Esophagus muscularis mucosa (tissue), 4 donors: ENCODE data around the gene TMEM117. TPM values are rescaled to one million over a fixed set of nuclear protein-coding genes. Genes with fewer than 3 reads are reported as not detected.

Experiments
- DNase-seq: peaks from one replicate; pipeline ENCODE4 v3.0.0-alpha.2; 2017; ENCODE audit errors: extremely low spot score
- H3K27ac ChIP-seq, 4 donors: fragments of 200-600 bp; sonication (generic); replicated peaks in 1 of 4; 1 replicate in 3 of 4; 2 replicates in 1 of 4; pipeline ENCODE4 v1.5.1; 2016 to 2019; ENCODE audit warnings: mild to moderate bottlenecking in 1 of 4
- H3K27me3 ChIP-seq, 4 donors: fragments of 200-600 bp; sonication (generic); one replicate each; pipeline versions ENCODE4 v1.5.1 to v1.6.0; 2016 to 2019
- H3K36me3 ChIP-seq, 4 donors: fragments of 200-600 bp; sonication (generic); one replicate each; pipeline ENCODE4 v1.5.1; 2016 to 2019
- H3K4me1 ChIP-seq, 4 donors: fragments of 200-600 bp; sonication (generic); one replicate each; pipeline ENCODE4 v1.5.1; 2016 to 2019
- H3K4me3 ChIP-seq, 4 donors: fragments of 200-600 bp; sonication (generic); 1 replicate in 2 of 4; 2 replicates in 2 of 4; pipeline ENCODE4 v1.5.1; 2016 to 2019; ENCODE audit warnings: mild to moderate bottlenecking in 4 of 4, moderate library complexity in 1 of 4
- H3K9me3 ChIP-seq, 4 donors: fragments of 200-600 bp; sonication (generic); 1 replicate in 3 of 4; 2 replicates in 1 of 4; pipeline ENCODE4 v1.5.1; 2016 to 2019
- EP300 ChIP-seq: sonication (generic); formaldehyde crosslinking; IDR thresholded peaks from one replicate; pipeline ENCODE4 v1.6.1; 2017; ENCODE audit warnings: antibody characterized with exemption
- POLR2A ChIP-seq: fragments of 450-650 bp; IDR thresholded peaks from one replicate; pipeline ENCODE4 v1.6.1; 2017; ENCODE audit warnings: antibody characterized with exemption, moderate library complexity, mild to moderate bottlenecking, low read depth
- POLR2AphosphoS5 ChIP-seq, 2 donors: sonication (generic); formaldehyde crosslinking; IDR thresholded peaks; one replicate each; pipeline ENCODE4 v1.6.1; 2017; ENCODE audit warnings: antibody characterized with exemption in 2 of 2
- WGBS: methylation state at CpG from one replicate; pipeline ENCODE4 v1.1.5; 2018; 5-methylcytosine and 5-hydroxymethylcytosine counted together
- intact Hi-C: fragments of 100-400 bp; cut with DNase I; formaldehyde crosslinking; loops from one replicate; pipeline ENCODE4 v1.15.1; 2023
- total RNA-seq, 4 donors: library from RNA; depleted of rRNA; stranded (reverse); fragments of >200 nt; gene quantifications; one replicate each; pipeline versions ENCODE4 v1.1.0 to v1.2.1, GENCODE V29; 2016
- TF ChIP-seq, protein P1 (sequence below), 3 experiments: fragments of 200-600 bp in 2 of 3; fragments of 450-650 bp in 1 of 3; sonication (generic) in 2 of 3; IDR thresholded peaks; one replicate each; pipeline ENCODE4 v1.5.1; 2017 to 2019; ENCODE audit warnings: antibody characterized with exemption in 3 of 3, mild to moderate bottlenecking in 2 of 3, moderate library complexity in 1 of 3

Gene TMEM117
- total RNA-seq, 4 donors from 2014 or later, result 11.2 to 18.7 (median 12.8) TPM

DNA sequence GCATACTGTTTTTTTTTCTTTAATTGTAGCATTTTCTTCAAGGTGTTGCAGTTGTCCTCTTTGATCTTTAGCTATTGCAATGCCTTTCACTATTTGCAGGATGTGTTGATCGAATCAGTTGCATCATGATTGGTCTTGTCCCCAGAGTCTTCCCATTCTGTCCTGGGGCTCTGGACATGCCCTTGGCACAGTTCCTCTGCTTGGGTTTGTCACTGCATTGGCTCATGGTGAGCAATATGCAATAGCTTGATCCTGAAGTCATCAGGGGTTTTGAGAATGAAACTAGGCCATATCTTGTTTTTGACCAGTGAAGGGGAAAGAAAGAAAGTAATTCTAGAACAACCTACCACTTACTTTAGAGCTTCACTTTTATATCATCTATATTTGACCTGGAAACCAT, 281.5 kb downstream of the TMEM117 start:
- Histone ChIP-seq H3K27ac (no peak overlapping the region), H3K4me1 (no peaks in the 10 kb centered on the region), H3K9me3 (no peaks in the 10 kb centered on the region), H3K36me3 (no peaks in the 10 kb centered on the region), H3K27me3 (no peaks in the 10 kb centered on the region), H3K4me3 (no peak overlapping the region)
- TF ChIP-seq POLR2AphosphoS5 (IDR thresholded peaks at IDR 0.05) (no peak), EP300 (no peak), POLR2A (no peak)
- TF ChIP-seq, protein P1, sequence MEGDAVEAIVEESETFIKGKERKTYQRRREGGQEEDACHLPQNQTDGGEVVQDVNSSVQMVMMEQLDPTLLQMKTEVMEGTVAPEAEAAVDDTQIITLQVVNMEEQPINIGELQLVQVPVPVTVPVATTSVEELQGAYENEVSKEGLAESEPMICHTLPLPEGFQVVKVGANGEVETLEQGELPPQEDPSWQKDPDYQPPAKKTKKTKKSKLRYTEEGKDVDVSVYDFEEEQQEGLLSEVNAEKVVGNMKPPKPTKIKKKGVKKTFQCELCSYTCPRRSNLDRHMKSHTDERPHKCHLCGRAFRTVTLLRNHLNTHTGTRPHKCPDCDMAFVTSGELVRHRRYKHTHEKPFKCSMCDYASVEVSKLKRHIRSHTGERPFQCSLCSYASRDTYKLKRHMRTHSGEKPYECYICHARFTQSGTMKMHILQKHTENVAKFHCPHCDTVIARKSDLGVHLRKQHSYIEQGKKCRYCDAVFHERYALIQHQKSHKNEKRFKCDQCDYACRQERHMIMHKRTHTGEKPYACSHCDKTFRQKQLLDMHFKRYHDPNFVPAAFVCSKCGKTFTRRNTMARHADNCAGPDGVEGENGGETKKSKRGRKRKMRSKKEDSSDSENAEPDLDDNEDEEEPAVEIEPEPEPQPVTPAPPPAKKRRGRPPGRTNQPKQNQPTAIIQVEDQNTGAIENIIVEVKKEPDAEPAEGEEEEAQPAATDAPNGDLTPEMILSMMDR (IDR thresholded peaks at IDR 0.05), result no peak
- no peak for DNase-seq
- 100% methylated on average over 1 of the region's 1 CpG for WGBS
- intact Hi-C loops, result no loop called here

DNA sequence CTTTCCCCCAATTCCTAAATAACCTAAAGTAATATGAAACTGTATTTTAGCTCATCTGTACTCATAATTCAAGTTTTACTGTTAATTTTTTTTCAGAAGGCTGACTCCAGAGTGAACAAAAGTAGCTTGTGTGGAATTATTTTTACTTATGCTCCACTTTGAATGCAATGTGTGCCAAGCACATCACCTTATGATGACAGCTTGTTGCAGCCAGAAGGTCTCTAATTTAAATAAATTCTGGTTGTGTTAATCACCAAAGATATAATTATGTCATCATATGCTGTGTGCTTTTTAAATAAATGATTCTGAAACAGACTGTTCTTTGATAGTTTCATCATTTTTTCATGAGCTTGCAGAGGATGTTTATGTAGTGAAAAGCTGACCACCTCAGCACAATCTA, 283.1 kb downstream of the TMEM117 start:
- Histone ChIP-seq H3K4me1 (no peaks in the 10 kb centered on the region), H3K9me3 (no peaks in the 10 kb centered on the region), H3K36me3 (no peaks in the 10 kb centered on the region), H3K27ac (no peak overlapping the region), H3K4me3 (no peak overlapping the region), H3K27me3 (no peaks in the 10 kb centered on the region)
- TF ChIP-seq POLR2AphosphoS5 (IDR thresholded peaks at IDR 0.05), result no peak
- TF ChIP-seq, protein P1 (IDR thresholded peaks at IDR 0.05), result no peak
- no peak for DNase-seq
- intact Hi-C loops, result no loop called here

GRCh38 chr12:44126806-44127205, 290.9 kb downstream of the TMEM117 start:
- no peak for TF ChIP-seq EP300
- no peak for TF ChIP-seq POLR2AphosphoS5 (IDR thresholded peaks at IDR 0.05)
- TF ChIP-seq, protein P1 (IDR thresholded peaks at IDR 0.05), result no peak
- TF ChIP-seq POLR2A, result no peak
- no peaks in the 10 kb centered on the region for H3K9me3 ChIP-seq
- no peaks in the 10 kb centered on the region for H3K36me3 ChIP-seq
- intact Hi-C loops, result no loop called here
- no peak overlapping the region for H3K4me3 ChIP-seq
- no peaks in the 10 kb centered on the region for H3K27me3 ChIP-seq
- no peak overlapping the region for H3K27ac ChIP-seq
- no peak for DNase-seq
- 85% methylated on average over 1 of the region's 1 CpG for WGBS
- H3K4me1 ChIP-seq, result peaks cover 0 to 3% (median 0%) of the 10 kb centered on the region in 4 donors

GRCh38 chr12:44127966-44128710, 292.3 kb downstream of the TMEM117 start:
- Histone ChIP-seq H3K4me1 (peaks cover 0 to 3% (median 0%) of the 10 kb centered on the region in 4 donors), H3K4me3 (no peak overlapping the region), H3K36me3 (no peaks in the 10 kb centered on the region), H3K27ac (no peak overlapping the region), H3K27me3 (no peaks in the 10 kb centered on the region), H3K9me3 (no peaks in the 10 kb centered on the region)
- no peak for DNase-seq
- TF ChIP-seq, protein P1 (IDR thresholded peaks at IDR 0.05), result no peak
- TF ChIP-seq POLR2A (no peak), EP300 (no peak), POLR2AphosphoS5 (IDR thresholded peaks at IDR 0.05) (no peak)
- WGBS, result 100% methylated on average over 1 of the region's 1 CpG
- intact Hi-C loops, result no loop called here

DNA sequence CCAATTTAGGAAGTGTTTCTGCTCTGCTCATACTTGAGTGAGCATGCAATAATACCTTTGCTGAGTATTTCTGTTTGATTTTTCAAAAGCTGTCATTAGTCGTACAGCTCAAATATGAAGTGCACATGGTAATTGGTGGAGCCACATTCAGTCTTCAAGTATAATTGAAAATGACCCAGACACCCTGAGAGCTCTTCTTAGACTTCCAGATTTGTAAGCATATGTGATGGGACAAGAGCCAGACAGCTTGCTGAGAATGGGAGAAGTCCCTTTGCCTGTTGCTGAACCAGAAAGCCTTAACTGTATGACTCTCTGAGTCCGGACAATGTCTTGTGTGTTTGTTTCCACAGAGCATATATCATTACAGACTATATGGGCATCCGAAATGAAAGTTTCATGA, 307.3 kb downstream of the TMEM117 start:
- intact Hi-C loops, result no loop called here
- no peaks in the 10 kb centered on the region for H3K9me3 ChIP-seq
- TF ChIP-seq POLR2AphosphoS5 (IDR thresholded peaks at IDR 0.05), result no peak
- TF ChIP-seq EP300, result no peak
- TF ChIP-seq, protein P1 (IDR thresholded peaks at IDR 0.05), result no peak
- TF ChIP-seq POLR2A, result no peak
- no peak overlapping the region for H3K27ac ChIP-seq
- no peaks in the 10 kb centered on the region for H3K27me3 ChIP-seq
- no peak overlapping the region for H3K4me3 ChIP-seq
- no peak for DNase-seq
- H3K4me1 ChIP-seq, result no peaks in the 10 kb centered on the region
- WGBS, result 93% methylated on average over 3 of the region's 3 CpGs
- no peaks in the 10 kb centered on the region for H3K36me3 ChIP-seq
